GM21367 (cell line): ENCODE results near the gene ITIH4.

ENCODE experiments used
- ATAC-seq: cut with Tn5 transposase; IDR thresholded peaks from one replicate; pipeline ENCODE4 v1.9.1; 2021; ENCODE audit not compliant: unreplicated experiment

ITIH4 gene

GRCh38 chr3:52834871-52835501 is 4.5 kb upstream of the ITIH4 start, which contains the start of gene MUSTN1:
MUSTN1 (minus strand) TSS chr3:52835019; CDS start chr3:52834948, 71 bp downstream.
- ATAC-seq: no peak

GRCh38 chr3:52833202-52833601 is 2.7 kb upstream of the ITIH4 start:
- no peak for ATAC-seq

- no peak for ATAC-seq
These were observed 1.2 kb upstream of the ITIH4 start for GRCh38 chr3:52831500-52832301.

GRCh38 chr3:52829906-52830463 is 487 bp downstream of the ITIH4 start:
- no peak for ATAC-seq

GRCh38 chr3:52829482-52829881 is 990 bp downstream of the ITIH4 start:
- no peak for ATAC-seq

- no peak for ATAC-seq
These were observed 2.6 kb downstream of the ITIH4 start for GRCh38 chr3:52827866-52828376.

GRCh38 chr3:52827441-52827840 is 3.0 kb downstream of the ITIH4 start:
- ATAC-seq: no peak

- no peak for ATAC-seq
These were observed 6.4 kb downstream of the ITIH4 start for GRCh38 chr3:52824037-52824436.

- no peak for ATAC-seq
These were observed 8.1 kb downstream of the ITIH4 start for GRCh38 chr3:52822363-52822762.

- ATAC-seq: no peak
These were observed 9.7 kb downstream of the ITIH4 start for GRCh38 chr3:52820736-52821135.

GRCh38 chr3:52819936-52820335 is 10.5 kb downstream of the ITIH4 start:
- no peak for ATAC-seq

- no peak for ATAC-seq
These were observed 12.6 kb downstream of the ITIH4 start for GRCh38 chr3:52817860-52818259.

GRCh38 chr3:52817221-52817620 is 13.3 kb downstream of the ITIH4 start:
- ATAC-seq: no peak

GRCh38 chr3:52816654-52817053 is 13.8 kb downstream of the ITIH4 start:
- no peak for ATAC-seq

- ATAC-seq: no peak
These were observed 14.3 kb downstream of the ITIH4 start for GRCh38 chr3:52816199-52816598.

GRCh38 chr3:52813810-52814209 is 16.7 kb downstream of the ITIH4 start:
- ATAC-seq: no peak

- no peak for ATAC-seq
These were observed 18.9 kb downstream of the ITIH4 start for GRCh38 chr3:52811452-52812011.

- no peak for ATAC-seq
These were observed 19.5 kb downstream of the ITIH4 start for GRCh38 chr3:52810923-52811322.

GRCh38 chr3:52809662-52810377 is 20.7 kb downstream of the ITIH4 start:
- ATAC-seq: no peak

- ATAC-seq: no peak
These were observed 21.3 kb downstream of the ITIH4 start for GRCh38 chr3:52809149-52809548.
